Activated CD8-positive, alpha-beta T cell treated with anti-CD3 and anti-CD28 coated beads for 36 hours (primary cell): ENCODE measurements around the gene MFSD2B. TPM values are rescaled to one million over a fixed set of nuclear protein-coding genes. Genes with fewer than 3 reads are reported as not detected.
A peak's percentile ranks its signal among the peaks of the same experiment; 100 is the strongest.

ENCODE experiments used
- ATAC-seq: fragments of 200-7000 bp; cut with Tn5 transposase; one replicate; pipeline ENCODE4 v1.10.0; 2021; ENCODE audit warnings: mild to moderate bottlenecking, moderate library complexity
- CTCF ChIA-PET: fragments of 350-600 bp; sonication (Branson Sonifier 250); formaldehyde crosslinking; loops from one replicate; lab custom pipeline; 2021; ENCODE audit warnings: antibody characterized with exemption; lab: Charles Lee
- POLR2A ChIA-PET: fragments of 350-600 bp; sonication (Branson Sonifier 250); formaldehyde crosslinking; loops from one replicate; lab custom pipeline; 2021; ENCODE audit warnings: antibody characterized with exemption; lab: Charles Lee
- DNase-seq: peaks from one replicate; pipeline ENCODE4 v3.0.0-alpha.2; 2020
- H3K27ac Mint-ChIP-seq: one replicate; pipeline ENCODE4 v1.8.0; 2021; ENCODE audit warnings: mild to moderate bottlenecking, mixed read lengths
- H3K27me3 Mint-ChIP-seq: one replicate; pipeline ENCODE4 v1.8.0; 2021; ENCODE audit warnings: mixed read lengths
- H3K36me3 Mint-ChIP-seq: one replicate; pipeline ENCODE4 v1.8.0; 2021; ENCODE audit warnings: low read depth, mixed read lengths
- H3K4me1 Mint-ChIP-seq: one replicate; pipeline ENCODE4 v1.8.0; 2021; ENCODE audit warnings: low read depth, mixed read lengths
- H3K4me3 Mint-ChIP-seq: one replicate; pipeline ENCODE4 v1.8.0; 2021; ENCODE audit warnings: mild to moderate bottlenecking, moderate library complexity, mixed read lengths
- H3K9me3 Mint-ChIP-seq: one replicate; pipeline ENCODE4 v1.8.0; 2021; ENCODE audit warnings: mixed read lengths
- CTCF ChIP-seq: fragments of 200-600 bp; IDR thresholded peaks from one replicate; pipeline ENCODE4 v1.8.0; 2022; ENCODE audit warnings: antibody characterized with exemption, mild to moderate bottlenecking
- intact Hi-C: fragments of 100-400 bp; cut with micrococcal nuclease; formaldehyde crosslinking; loops from one replicate; pipeline ENCODE4 v1.10.0; 2022
- total RNA-seq, 2 experiments: library from RNA; stranded (reverse); gene quantifications; one replicate each; pipeline ENCODE4 v1.2.3, GENCODE V29; 2021

The MFSD2B gene
- total RNA-seq, 2 experiments from 2014 or later = 0.25 to 0.32 TPM

DNA sequence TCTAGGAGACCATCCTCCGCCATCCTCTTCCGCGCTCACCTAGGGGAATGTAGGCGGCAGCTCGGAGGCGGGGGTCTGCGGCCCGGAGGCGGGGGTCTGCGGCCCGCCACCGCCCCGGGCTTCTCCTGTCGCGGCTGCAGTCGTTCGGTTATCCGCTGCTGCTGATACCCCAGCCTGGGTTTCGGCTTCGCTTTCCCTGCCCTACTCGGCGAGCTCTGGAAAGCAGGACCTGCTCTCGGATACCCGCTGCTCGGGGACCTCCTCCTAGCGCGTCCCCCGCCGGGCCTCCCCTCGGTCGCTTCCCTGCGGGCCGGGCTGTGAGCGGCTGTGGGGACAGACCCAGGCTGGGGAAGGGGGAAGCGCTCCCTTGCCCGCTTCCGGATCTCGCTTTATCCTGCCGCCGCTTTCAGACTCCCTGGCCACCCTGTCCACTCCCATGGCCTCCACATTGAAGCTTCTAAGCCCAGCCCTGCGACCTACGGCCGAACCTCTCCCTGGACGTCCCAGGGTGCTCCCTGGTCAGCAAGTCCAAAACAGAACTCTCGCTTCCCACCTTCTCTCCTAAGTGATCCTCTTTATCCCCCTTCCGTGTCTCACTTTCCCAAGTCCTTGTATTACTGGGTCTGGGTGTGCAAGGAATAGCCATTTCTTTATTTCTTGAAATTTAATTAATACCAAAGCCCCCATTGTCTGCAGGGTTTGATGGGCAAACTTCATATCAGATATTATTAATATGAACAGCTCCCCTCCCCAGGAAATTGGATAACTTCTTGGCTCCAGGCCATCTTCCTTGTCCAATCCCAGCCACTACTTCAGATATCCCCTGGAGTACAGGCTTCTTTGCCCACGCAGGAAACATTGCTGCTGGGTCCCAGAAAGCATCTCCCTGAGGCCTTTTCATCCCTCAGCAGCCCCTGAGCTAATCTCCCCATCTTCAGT lies 40.4 kb downstream of the MFSD2B start:
- H3K4me1 Mint-ChIP-seq = peaks cover 16% of the 10 kb centered on the region
- H3K36me3 Mint-ChIP-seq = no peaks in the 10 kb centered on the region
- ATAC-seq = no peak
- ChIA-PET CTCF (interaction anchor here (2.0 to 4.2 kb wide), 2 partner anchors 10 to 34 kb away, joined by 8 to 19 read pairs; partner anchors contain the start of gene TP53I3), POLR2A (interaction anchor here (0.6 to 1.1 kb wide), 4 partner anchors 20 to 33 kb away, joined by 3 read pairs; partner anchors contain the start of gene SF3B6)
- no peaks in the 10 kb centered on the region for H3K9me3 Mint-ChIP-seq
- intact Hi-C loops = no loop called here
- no peak overlapping the region for H3K27ac Mint-ChIP-seq
- no peak overlapping the region for H3K4me3 Mint-ChIP-seq
- peak; percentile 15 for DNase-seq
- TF ChIP-seq CTCF = no peak
- peaks cover 1% of the 10 kb centered on the region for H3K27me3 Mint-ChIP-seq

DNA sequence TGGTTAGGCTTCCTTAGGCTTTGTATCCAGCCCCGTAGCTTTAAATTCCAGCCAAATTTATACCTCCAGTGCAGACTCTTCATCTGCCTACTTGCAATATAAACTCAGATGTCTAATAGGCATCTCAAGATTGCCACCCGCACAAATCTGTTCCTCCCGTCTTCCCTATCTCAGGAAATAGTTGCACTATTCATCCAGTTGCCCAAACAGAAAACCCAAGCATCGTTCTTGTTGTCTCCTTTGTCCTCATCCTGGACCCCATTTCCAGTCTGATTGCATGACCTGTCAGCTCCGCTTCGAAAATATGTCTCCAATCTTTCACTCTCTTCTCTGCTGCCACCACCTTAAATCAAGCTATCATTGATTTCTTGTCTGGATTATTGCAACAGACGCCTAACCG lies 41.9 kb downstream of the MFSD2B start:
- Mint-ChIP-seq H3K27ac (no peak overlapping the region), H3K36me3 (no peaks in the 10 kb centered on the region), H3K4me3 (no peak overlapping the region), H3K4me1 (peaks cover 9% of the 10 kb centered on the region), H3K9me3 (no peaks in the 10 kb centered on the region), H3K27me3 (peaks cover 1% of the 10 kb centered on the region)
- no peak for ATAC-seq
- ChIA-PET POLR2A (interaction anchor here (0.6 kb wide), 1 partner anchor 15 kb away, joined by 4 read pairs; no protein-coding TSS in a partner anchor), CTCF (interaction anchor here (1.2 to 4.2 kb wide), 6 partner anchors 9 to 227 kb away, joined by 3 to 19 read pairs (median 4); partner anchors contain the start of gene TP53I3)
- DNase-seq = no peak
- intact Hi-C loops = no loop called here
- TF ChIP-seq CTCF = no peak

DNA sequence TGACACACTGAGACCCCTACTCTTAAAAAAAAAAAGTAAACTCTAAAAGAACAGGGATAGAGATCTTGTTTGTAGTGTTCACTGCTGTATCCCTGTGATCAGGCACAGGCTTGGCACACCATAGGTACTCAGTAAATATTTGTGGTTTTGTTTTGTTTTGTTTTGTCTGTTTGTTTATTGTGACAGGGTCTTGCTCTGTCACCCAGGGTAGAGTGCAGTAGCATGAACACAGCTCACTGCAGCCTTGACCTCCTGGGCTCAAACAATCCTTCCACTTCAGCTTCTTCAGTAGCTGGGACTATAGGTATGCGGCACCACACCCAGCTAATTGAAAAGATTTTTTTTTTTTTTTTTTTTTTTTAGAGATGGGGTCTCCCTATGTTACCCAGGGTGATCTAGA lies 43.1 kb downstream of the MFSD2B start:
- DNase-seq (no peak), ATAC-seq (no peak)
- no peaks in the 10 kb centered on the region for H3K9me3 Mint-ChIP-seq
- intact Hi-C loops = no loop called here
- ChIA-PET CTCF (interaction anchor here (1.5 kb wide), 1 partner anchor 228 kb away, joined by 5 read pairs; no protein-coding TSS in a partner anchor), POLR2A (no interaction called here)
- H3K4me3 Mint-ChIP-seq = no peak overlapping the region
- H3K27ac Mint-ChIP-seq = no peak overlapping the region
- H3K27me3 Mint-ChIP-seq = peaks cover 1% of the 10 kb centered on the region
- H3K36me3 Mint-ChIP-seq = no peaks in the 10 kb centered on the region
- peaks cover 3% of the 10 kb centered on the region for H3K4me1 Mint-ChIP-seq
- TF ChIP-seq CTCF = no peak

- ChIA-PET CTCF (interaction anchor here (0.8 to 1.7 kb wide), 2 partner anchors 18 to 230 kb away, joined by 3 to 4 read pairs; no protein-coding TSS in a partner anchor), POLR2A (no interaction called here)
- H3K27ac Mint-ChIP-seq = no peak overlapping the region
- no peaks in the 10 kb centered on the region for H3K36me3 Mint-ChIP-seq
- no peak for DNase-seq
- TF ChIP-seq CTCF = no peak
- ATAC-seq = no peak
- H3K9me3 Mint-ChIP-seq = no peaks in the 10 kb centered on the region
- no peak overlapping the region for H3K4me3 Mint-ChIP-seq
- no peaks in the 10 kb centered on the region for H3K4me1 Mint-ChIP-seq
- peaks cover 1% of the 10 kb centered on the region for H3K27me3 Mint-ChIP-seq
- intact Hi-C loops = no loop called here
Measured at GRCh38 chr2:24054366-24055010, 44.6 kb downstream of the MFSD2B start.
